Activated naive CD4-positive, alpha-beta T cell treated with anti-CD3 and anti-CD28 coated beads, Interleukin-2, amount 10 ng/mL, durations not matched to agents 7 days and 5 days (primary cell): Measurements from ENCODE around the gene HIPK4.
"Not testable (repeated sequence)": the region's sequence is repeated elsewhere in the genome, so short reads cannot be mapped to it uniquely, and the experiment has no call there.

ENCODE experiments used
- CTCF ChIA-PET: fragments of 350-600 bp; sonication (Branson Sonifier 250); formaldehyde crosslinking; loops from one replicate; lab custom pipeline; 2021; ENCODE audit warnings: antibody characterized with exemption; lab: Charles Lee
- DNase-seq: peaks from one replicate; pipeline ENCODE4 v3.0.0-alpha.2; 2020
- H3K27ac Mint-ChIP-seq: one replicate; pipeline ENCODE4 v1.8.0; 2021; ENCODE audit warnings: mild to moderate bottlenecking, moderate library complexity, mixed read lengths
- H3K27me3 Mint-ChIP-seq: one replicate; pipeline ENCODE4 v1.8.0; 2021; ENCODE audit warnings: mild to moderate bottlenecking, mixed read lengths
- H3K36me3 Mint-ChIP-seq: one replicate; pipeline ENCODE4 v1.8.0; 2021; ENCODE audit warnings: mixed read lengths
- H3K4me1 Mint-ChIP-seq: one replicate; pipeline ENCODE4 v1.8.0; 2021; ENCODE audit warnings: mixed read lengths
- H3K4me3 Mint-ChIP-seq: one replicate; pipeline ENCODE4 v1.8.0; 2021; ENCODE audit warnings: mild to moderate bottlenecking, moderate library complexity, mixed read lengths
- H3K9me3 Mint-ChIP-seq: one replicate; pipeline ENCODE4 v1.8.0; 2021; ENCODE audit warnings: mixed read lengths

The HIPK4 gene

DNA sequence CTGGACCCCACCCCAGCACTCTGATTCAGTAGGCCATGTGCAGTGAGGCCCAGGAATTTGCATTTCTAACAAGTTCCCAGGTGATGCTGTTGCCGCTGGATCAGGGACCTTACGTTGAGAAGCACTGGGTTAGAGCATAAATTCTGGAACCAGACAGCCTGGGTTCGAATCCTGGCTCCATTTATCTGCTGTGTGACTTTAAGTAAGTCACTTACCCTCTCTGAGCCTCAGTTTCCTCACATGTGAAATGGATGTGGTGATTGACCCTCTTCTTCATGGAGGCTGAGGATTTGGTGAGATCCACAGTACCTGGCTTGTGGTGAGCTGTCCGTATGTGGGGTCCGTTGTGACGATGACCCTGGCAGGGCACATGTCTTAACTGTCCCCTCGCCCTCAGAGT lies 15.9 kb downstream of the HIPK4 start:
- H3K4me1 Mint-ChIP-seq, result peaks cover 11% of the 10 kb centered on the region
- CTCF ChIA-PET, result no interaction called here
- H3K9me3 Mint-ChIP-seq, result no peaks in the 10 kb centered on the region
- no peaks in the 10 kb centered on the region for H3K27me3 Mint-ChIP-seq
- no peak for DNase-seq
- no peak overlapping the region for H3K27ac Mint-ChIP-seq
- peaks cover 17% of the 10 kb centered on the region for H3K36me3 Mint-ChIP-seq
- no peak overlapping the region for H3K4me3 Mint-ChIP-seq

DNA sequence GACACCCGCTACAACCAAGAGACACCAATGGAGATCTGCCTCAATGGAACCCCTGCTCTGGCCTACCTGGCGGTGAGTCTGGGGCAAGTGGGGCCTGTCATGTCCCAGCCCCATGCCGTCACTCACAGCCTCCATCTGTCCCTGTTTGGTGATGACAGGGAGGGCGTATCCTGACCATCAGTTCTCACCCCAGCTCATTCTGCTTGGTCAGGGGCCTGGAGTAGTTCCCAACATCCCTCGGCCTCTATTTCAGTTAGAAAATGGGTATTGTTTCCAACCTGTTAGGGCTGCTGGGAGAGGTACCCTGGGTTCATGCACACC lies 18.2 kb downstream of the HIPK4 start:
- CTCF ChIA-PET, result no interaction called here
- Mint-ChIP-seq H3K4me3 (no peak overlapping the region), H3K36me3 (peaks cover 21% of the 10 kb centered on the region), H3K4me1 (peaks cover 11% of the 10 kb centered on the region), H3K27me3 (no peaks in the 10 kb centered on the region), H3K27ac (no peak overlapping the region), H3K9me3 (no peaks in the 10 kb centered on the region)
- no peak for DNase-seq

DNA sequence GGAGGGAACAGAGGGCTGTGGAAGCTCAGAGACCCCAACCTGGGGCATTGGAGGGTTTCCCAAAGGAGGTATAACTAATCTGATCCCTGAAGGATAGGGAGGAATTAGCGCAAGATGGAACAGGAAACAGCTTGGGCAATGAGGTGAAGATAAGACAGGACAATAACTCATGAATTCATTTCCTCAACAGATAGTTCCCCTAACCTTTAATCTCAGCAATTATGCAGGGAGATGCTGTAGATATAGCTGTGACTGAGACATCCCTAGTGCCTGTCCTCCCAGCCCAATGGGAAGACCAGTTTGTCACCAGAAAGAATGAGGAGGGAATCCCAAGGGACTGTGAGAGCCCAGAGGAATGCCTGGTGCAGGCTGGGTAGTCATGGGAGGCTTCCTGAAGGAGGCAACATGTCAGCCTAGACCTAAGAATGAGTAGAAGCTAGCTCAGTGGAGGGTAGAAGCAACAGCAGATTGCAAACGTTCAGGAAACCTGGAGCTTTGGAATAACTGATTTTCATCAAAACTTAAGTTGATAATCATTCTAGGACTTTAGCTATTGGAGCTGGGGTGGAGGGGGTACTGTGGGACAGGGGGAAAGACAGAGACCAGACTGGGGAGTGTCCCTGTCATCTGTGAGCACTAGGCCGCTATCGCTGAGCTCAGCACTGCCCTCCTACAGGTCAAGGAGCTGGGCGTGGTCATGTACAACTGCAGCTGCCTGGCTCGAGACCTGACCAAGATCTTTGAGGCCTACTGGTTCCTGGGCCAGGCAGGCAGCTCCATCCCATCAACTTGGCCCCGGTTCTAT lies 18.8 kb downstream of the HIPK4 start:
- CTCF ChIA-PET, result no interaction called here
- H3K27ac Mint-ChIP-seq, result no peak overlapping the region
- no peak overlapping the region for H3K4me3 Mint-ChIP-seq
- peaks cover 21% of the 10 kb centered on the region for H3K36me3 Mint-ChIP-seq
- H3K27me3 Mint-ChIP-seq, result no peaks in the 10 kb centered on the region
- DNase-seq, result no peak
- no peaks in the 10 kb centered on the region for H3K9me3 Mint-ChIP-seq
- H3K4me1 Mint-ChIP-seq, result peaks cover 11% of the 10 kb centered on the region

DNA sequence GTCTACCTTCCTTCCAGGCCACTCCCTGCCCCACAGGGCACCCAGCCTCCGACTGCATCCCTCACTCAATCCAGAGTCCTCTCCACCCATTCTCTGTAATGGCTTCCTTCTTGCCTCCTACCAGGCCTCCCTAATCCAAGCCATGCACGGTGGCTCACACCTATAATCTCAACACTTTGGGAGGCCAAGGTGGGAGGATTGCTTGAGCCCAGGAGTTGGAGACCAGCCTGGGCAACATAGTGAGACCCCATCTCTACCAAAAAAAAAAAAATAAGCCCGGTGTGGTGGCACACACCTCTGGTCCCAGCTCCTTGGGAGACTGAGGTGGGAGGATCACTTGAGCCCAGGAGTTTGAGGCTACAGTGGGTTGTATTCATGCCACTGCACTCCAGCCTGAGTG lies 19.7 kb downstream of the HIPK4 start:
- peaks cover 21% of the 10 kb centered on the region for H3K36me3 Mint-ChIP-seq
- H3K27ac Mint-ChIP-seq, CTCF ChIA-PET: not testable (repeated sequence)

DNA sequence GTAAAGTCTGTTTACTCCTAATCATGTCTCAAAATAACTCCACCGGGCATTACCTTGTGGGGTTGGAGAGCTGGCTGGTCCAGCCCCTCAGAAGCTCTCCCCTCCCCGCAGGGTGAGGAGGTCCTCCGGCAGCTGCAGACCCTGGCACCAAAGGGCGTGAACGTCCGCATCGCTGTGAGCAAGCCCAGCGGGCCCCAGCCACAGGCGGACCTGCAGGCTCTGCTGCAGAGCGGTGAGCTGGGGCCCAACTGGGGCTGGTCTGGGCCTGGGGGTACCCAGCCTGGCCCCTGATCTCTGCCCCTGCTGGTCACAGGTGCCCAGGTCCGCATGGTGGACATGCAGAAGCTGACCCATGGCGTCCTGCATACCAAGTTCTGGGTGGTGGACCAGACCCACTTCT lies 20.2 kb downstream of the HIPK4 start:
- Mint-ChIP-seq H3K4me1 (peaks cover 13% of the 10 kb centered on the region), H3K27ac (no peak overlapping the region), H3K9me3 (no peaks in the 10 kb centered on the region), H3K27me3 (no peaks in the 10 kb centered on the region), H3K4me3 (no peak overlapping the region), H3K36me3 (peaks cover 20% of the 10 kb centered on the region)
- CTCF ChIA-PET, result no interaction called here
- DNase-seq, result no peak

More for the DNA sequence above, 19.7 kb downstream of the HIPK4 start:
- H3K4me1 Mint-ChIP-seq, result peaks cover 13% of the 10 kb centered on the region
- H3K27me3 Mint-ChIP-seq, H3K4me3 Mint-ChIP-seq, DNase-seq, H3K9me3 Mint-ChIP-seq: not testable (repeated sequence)

DNA sequence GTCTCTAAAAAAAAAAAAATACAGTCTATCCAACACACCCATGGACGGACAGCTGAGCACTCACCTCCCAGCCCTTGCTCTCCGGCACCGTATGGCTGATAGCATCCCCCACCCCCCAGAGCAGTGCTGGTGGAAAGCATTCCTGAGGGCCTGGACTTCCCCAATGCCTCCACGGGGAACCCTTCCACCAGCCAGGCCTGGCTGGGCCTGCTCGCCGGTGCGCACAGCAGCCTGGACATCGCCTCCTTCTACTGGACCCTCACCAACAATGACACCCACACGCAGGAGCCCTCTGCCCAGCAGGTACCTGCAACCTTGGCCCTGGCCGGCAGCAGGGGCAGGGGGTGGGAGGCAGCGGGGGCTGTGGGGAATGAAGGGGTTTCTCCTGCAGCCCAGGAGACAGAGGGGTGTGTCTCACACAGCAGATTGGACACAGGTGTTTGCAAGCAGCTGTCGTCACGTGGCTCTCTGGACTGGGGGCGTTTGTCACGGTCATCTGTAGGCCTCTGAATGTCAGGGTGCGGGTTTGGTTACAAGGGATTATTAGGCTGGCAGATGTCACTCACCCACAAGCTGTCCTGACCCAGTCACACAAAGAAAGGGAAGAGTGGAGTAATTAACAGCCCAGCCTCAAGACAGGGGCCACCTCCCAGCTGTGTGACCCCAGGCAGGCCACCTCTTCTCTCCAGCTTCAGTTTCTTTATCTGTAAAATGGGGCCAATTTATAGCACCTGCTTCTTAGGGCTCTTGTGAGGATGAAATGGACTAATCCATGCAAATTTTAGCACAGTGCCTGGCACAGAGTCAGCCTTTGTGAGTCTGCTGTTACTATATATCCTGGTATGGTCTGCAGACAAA lies 22.2 kb downstream of the HIPK4 start:
- peaks cover 20% of the 10 kb centered on the region for H3K4me1 Mint-ChIP-seq
- H3K9me3 Mint-ChIP-seq, result no peaks in the 10 kb centered on the region
- H3K36me3 Mint-ChIP-seq, result peaks cover 18% of the 10 kb centered on the region
- no peak for DNase-seq
- H3K27me3 Mint-ChIP-seq, result no peaks in the 10 kb centered on the region
- H3K4me3 Mint-ChIP-seq, result no peak overlapping the region
- no peak overlapping the region for H3K27ac Mint-ChIP-seq
- CTCF ChIA-PET, result no interaction called here

DNA sequence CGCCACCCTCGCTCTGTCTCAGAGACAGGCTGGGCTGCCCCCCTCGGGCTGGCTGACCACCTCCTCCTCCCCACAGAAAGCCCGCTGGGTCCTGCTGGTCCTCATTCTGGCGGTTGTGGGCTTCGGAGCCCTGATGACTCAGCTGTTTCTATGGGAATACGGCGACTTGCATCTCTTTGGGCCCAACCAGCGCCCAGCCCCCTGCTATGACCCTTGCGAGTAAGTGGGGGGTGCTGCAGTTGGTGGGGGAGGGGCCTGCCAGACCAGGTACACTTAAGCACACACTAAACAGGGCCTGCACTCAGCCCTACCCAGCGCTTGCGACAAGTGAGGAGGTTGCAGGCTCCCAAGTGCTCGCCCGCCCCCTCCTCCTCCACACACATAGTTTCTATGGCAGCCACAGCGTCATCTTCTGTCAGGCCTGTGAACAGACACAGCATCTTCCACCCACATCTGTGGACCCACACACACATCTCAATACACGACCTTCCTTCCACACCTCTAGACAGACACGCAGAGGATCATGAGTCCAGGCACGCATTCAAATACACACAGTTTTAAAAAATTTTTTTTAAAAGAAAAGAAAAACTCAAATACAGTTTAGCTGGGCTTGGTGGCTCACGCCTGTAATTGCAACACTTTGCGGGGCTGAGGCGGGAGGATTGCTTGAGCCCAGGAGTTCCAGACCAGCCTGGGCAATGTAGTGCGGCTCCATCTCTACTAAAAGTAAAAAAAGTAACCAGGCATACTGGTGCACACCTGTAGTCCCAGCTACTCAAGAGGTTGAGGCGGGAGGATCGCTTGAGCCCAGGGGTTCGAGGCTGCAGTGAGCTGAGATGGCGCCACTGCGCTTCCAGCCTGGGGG lies 23.1 kb downstream of the HIPK4 start:
- DNase-seq, result no peak
- Mint-ChIP-seq H3K4me1 (peaks cover 25% of the 10 kb centered on the region), H3K9me3 (no peaks in the 10 kb centered on the region), H3K27ac (no peak overlapping the region), H3K27me3 (no peaks in the 10 kb centered on the region), H3K4me3 (no peak overlapping the region), H3K36me3 (peaks cover 14% of the 10 kb centered on the region)
- CTCF ChIA-PET, result no interaction called here

DNA sequence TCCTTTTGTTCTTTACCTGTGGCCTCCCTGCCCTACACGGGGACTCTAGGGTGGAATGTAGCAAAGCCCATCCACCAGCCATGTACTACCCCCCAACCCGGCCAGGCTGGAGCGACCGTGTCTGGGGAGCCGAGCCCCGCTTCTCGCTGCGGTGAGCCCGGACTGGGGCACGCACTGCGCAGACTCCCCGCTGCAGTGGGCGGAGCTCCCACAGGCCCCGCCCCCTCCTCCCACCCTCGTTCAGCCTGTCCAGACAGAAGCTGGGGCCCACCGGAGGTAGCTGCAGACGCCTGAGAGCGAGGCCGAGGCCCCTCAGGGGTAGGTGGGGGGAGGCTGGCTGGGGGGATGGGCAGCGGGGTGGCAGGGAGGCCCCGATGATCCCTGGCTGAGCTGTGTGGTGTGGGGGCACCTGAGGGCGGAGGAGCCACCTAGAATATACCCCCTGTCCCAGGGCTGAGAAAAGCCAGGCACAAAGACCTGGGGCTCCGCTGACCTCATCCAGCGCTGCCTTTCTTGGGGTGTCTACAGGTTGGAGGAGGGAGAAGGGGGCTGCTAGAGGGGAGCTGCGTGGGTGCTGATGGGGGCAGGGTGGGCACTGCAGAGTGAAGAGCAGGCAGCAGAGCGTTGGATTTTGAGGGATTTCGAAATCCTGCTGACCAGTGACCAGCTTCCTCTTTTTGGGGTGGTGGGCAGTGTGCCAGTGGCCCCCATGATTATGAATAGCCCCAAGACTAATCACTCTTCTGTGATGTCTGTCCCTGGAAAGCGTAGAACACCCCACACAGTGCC lies 24.2 kb downstream of the HIPK4 start:
- Mint-ChIP-seq H3K27ac (no peak overlapping the region), H3K4me1 (peaks cover 25% of the 10 kb centered on the region), H3K4me3 (peak overlapping the region; percentile 15), H3K27me3 (no peaks in the 10 kb centered on the region), H3K9me3 (no peaks in the 10 kb centered on the region), H3K36me3 (peaks cover 9% of the 10 kb centered on the region)
- CTCF ChIA-PET, result interaction anchor here (0.9 kb wide), 1 partner anchor 55 kb away, joined by 3 read pairs; no protein-coding TSS in a partner anchor
- DNase-seq, result peak; percentile 50

DNA sequence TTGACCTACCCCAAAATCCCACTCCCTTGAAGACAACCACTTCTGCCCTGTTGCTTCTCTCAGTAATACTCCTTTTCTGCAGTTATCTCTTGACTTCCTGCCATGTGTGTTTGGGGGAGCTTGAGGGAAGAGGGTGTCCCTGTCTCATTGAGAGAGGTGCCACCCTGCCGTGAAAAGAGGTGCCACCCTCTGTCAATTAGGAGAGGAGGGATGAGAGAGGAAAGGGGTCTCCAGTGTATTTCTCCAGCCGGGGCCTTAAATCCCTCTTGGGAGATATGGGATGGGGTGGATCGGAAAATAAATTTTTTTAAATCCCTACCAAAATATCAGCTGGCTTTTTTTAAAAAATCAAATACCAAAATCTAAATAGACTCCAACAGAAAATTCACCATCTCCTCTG lies 25.0 kb downstream of the HIPK4 start:
- CTCF ChIA-PET, result interaction anchor here (0.9 kb wide), 1 partner anchor 56 kb away, joined by 3 read pairs; no protein-coding TSS in a partner anchor
- Mint-ChIP-seq H3K27me3 (no peaks in the 10 kb centered on the region), H3K4me1 (peaks cover 25% of the 10 kb centered on the region), H3K4me3 (no peak overlapping the region), H3K27ac (no peak overlapping the region), H3K9me3 (no peaks in the 10 kb centered on the region), H3K36me3 (peaks cover 7% of the 10 kb centered on the region)
- no peak for DNase-seq

DNA sequence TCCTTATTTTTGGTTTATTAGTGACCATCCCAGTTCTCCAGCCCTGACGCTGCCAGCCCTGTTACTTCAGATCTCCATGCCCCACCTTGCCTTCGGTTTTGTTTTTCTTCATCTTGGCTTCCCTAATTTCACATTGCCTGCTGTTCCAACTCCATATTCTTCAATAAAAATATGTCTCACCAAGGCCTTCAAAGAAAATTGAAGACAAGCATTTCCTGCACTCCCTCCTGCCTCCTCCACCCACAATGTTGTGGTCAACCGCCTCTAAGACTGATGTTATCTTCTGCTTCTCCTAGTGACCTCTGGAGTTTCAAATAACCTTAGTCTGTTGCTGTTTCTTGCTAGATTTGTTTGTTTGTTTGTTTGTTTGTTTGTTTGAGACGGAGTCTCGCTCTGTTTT lies 26.9 kb downstream of the HIPK4 start:
- Mint-ChIP-seq H3K9me3 (no peaks in the 10 kb centered on the region), H3K27ac (peak overlapping the region; percentile 2), H3K36me3 (peaks cover 6% of the 10 kb centered on the region), H3K4me3 (no peak overlapping the region), H3K27me3 (no peaks in the 10 kb centered on the region), H3K4me1 (peaks cover 25% of the 10 kb centered on the region)
- DNase-seq, result peak; percentile 45
- CTCF ChIA-PET, result no interaction called here

DNA sequence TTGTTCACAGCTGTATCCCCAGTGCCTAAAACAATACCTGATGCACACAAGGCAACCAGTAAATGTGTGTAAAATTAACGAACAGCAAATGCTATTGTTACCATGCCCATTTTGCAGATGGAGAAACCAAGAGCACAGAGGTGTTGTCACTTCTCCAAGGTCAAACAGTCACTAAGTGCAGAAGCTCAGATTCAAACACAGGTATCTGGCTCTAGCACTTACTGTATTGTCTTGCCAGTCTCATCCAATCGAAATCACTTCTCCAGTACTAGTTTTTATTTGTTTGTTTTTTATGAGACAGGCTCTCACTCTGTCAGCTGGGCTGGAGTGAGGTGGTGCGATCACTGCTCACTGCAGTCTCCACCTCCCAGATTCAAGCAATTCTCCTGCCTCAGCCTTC lies 27.8 kb downstream of the HIPK4 start:
- Mint-ChIP-seq H3K4me1 (peaks cover 25% of the 10 kb centered on the region), H3K9me3 (no peaks in the 10 kb centered on the region), H3K36me3 (peaks cover 4% of the 10 kb centered on the region), H3K27ac (no peak overlapping the region), H3K4me3 (no peak overlapping the region), H3K27me3 (no peaks in the 10 kb centered on the region)
- no peak for DNase-seq
- CTCF ChIA-PET, result no interaction called here

DNA sequence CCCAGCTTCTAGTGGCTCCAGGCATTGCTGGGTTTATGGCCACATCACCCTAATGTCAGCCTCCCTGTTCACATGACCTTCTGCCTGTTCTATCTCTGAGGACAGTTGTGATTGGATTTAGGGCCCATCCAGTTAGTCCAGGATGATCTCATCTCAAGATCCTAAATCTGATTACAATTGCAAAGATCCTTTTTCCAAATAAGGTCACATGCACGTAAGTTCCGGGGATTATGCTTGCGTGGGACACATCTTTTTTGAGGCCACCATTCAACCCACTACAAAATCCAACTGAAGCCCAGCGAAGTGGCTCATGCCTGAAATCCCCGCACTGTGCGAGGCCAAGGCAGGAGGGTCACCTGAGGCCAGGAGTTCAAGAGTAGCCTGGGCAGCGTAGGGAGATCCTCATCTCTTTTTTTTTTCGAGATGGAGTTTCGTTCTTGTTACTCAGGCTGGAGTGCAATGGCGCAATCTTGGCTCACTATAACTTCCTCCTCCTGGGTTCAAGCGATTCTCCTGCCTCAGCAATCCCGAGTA lies 29.2 kb downstream of the HIPK4 start:
- H3K36me3 Mint-ChIP-seq, result peaks cover 4% of the 10 kb centered on the region
- DNase-seq, result no peak
- CTCF ChIA-PET, result no interaction called here
- no peaks in the 10 kb centered on the region for H3K9me3 Mint-ChIP-seq
- H3K27me3 Mint-ChIP-seq, result no peaks in the 10 kb centered on the region
- peaks cover 27% of the 10 kb centered on the region for H3K4me1 Mint-ChIP-seq
- H3K27ac Mint-ChIP-seq, result no peak overlapping the region
- no peak overlapping the region for H3K4me3 Mint-ChIP-seq

DNA sequence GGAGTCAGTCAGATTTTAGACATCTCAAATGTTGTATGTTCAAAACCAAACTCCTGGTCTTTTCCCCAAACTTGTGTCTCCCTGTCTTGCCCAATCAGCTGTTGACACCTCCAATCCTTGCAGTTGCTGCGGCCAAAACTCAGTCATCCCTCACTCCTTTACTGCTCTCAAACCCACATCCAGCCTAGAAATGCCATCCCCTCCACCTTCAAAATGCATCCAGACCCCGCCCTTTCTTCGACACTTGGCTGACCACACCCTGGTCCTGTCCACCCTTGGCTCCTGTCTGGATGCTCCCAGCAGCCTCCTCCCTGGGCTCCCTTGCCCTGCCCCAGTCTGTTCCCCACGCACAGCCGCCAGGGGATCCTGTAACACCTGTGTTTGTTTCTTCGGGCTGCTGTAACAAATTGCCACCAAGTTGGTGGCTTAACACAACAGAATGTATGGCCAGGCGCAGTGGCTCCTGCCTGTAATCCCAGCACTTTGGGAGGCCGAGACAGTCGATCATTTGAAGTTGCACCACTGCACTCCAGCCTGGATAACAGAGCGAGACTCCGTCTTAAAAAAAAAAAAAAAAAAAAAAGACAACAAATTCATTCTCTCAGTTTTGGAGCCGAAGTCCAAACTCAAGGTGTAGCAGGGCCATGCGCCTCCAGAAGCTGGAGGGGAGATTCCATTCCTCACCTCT lies 29.8 kb downstream of the HIPK4 start:
- Mint-ChIP-seq H3K4me3 (no peak overlapping the region), H3K9me3 (no peaks in the 10 kb centered on the region), H3K36me3 (peaks cover 4% of the 10 kb centered on the region), H3K4me1 (peaks cover 24% of the 10 kb centered on the region), H3K27me3 (no peaks in the 10 kb centered on the region), H3K27ac (no peak overlapping the region)
- DNase-seq, result no peak
- CTCF ChIA-PET, result no interaction called here
